Measurements from ENCODE around the gene PPCDC.
A peak's percentile ranks its signal among the peaks of the same experiment; 100 is the strongest.
"Not testable (repeated sequence)": the region's sequence is repeated elsewhere in the genome, so short reads cannot be mapped to it uniquely, and the experiment has no call there.

PPCDC gene

DNA sequence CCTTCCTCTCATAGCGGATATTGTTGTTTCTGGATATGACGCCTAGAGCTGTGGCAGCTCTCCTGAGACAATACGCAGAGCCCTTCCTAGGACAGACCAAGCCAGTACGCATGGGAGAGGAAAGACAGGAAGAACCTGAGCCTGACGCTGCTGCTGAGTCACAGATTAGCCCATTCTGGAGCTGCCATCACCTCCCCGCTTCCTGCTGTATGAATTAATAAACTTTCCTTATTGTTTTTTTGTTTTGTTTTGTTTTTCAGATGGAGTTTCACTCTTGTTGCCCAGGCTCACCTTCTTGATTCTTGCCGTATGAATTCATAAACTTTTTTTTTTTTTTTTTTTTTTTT, 67.0 kb downstream of the PPCDC start:
- TF ChIP-seq, protein P1, sequence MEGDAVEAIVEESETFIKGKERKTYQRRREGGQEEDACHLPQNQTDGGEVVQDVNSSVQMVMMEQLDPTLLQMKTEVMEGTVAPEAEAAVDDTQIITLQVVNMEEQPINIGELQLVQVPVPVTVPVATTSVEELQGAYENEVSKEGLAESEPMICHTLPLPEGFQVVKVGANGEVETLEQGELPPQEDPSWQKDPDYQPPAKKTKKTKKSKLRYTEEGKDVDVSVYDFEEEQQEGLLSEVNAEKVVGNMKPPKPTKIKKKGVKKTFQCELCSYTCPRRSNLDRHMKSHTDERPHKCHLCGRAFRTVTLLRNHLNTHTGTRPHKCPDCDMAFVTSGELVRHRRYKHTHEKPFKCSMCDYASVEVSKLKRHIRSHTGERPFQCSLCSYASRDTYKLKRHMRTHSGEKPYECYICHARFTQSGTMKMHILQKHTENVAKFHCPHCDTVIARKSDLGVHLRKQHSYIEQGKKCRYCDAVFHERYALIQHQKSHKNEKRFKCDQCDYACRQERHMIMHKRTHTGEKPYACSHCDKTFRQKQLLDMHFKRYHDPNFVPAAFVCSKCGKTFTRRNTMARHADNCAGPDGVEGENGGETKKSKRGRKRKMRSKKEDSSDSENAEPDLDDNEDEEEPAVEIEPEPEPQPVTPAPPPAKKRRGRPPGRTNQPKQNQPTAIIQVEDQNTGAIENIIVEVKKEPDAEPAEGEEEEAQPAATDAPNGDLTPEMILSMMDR (IDR thresholded peaks at IDR 0.05; ENCODE audit: low read depth, low read length, missing control alignments), result no peak

DNA sequence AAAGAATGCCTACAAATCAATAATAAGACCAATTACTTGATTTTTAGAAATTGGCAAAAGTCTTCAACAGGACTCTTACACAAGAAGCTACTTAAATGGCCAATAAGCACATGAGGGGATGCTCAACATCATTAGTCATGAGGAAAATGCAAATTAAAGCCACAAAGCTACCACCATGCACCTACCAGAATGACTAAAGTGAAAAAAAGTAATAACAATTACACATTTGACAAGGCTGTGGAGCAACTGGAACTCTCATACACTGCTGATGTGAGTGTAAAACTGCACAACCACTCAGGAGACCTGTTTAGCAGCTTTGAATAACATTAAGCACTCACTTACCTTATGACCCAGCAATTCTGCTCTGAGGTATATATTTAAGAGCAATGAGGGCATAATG, 68.4 kb downstream of the PPCDC start:
- in situ Hi-C loops (cut with HindIII; ENCODE audit: low sequenced_read_pairs), result no loop called here
- peak; percentile 31 for DNase-seq (ENCODE audit: low read depth)
- H3K4me3 ChIP-seq (ENCODE audit: low read depth, low read length), result no peak overlapping the region
- TF ChIP-seq, protein P1 (IDR thresholded peaks at IDR 0.05; ENCODE audit: low read depth, low read length, missing control alignments), result no peak

More for the DNA sequence above, 67.0 kb downstream of the PPCDC start:
- in situ Hi-C loops (cut with HindIII; ENCODE audit: low sequenced_read_pairs), result no loop called here
- DNase-seq (ENCODE audit: low read depth), result no peak
- H3K4me3 ChIP-seq (ENCODE audit: low read depth, low read length), result no peak overlapping the region

DNA sequence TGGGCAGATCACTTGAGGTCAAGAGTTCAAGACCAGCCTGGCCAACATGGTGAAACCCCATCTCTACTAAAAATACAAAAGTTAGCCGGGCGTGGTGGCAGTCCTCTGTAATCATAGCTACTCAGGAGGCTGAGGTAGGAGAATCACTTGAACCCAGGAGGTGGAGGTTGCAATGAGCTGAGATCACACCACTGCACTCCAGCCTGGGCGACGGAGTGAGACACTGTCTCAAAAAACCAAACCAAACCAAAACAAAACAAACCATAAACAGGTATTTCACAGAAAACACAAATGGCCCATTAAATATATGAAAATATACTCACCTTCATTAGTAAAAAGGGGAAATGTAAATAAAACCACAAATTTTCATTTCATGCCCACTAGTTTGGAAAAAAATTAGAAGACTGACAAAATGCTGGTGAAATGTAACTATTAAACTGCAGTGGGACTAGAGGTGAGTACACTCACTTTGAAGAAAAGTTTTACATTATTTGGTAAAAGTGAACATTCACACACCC, 71.6 kb downstream of the PPCDC start:
- H3K4me3 ChIP-seq (ENCODE audit: low read depth, low read length); DNase-seq (ENCODE audit: low read depth); in situ Hi-C loops (cut with HindIII; ENCODE audit: low sequenced_read_pairs): not testable (repeated sequence)

DNA sequence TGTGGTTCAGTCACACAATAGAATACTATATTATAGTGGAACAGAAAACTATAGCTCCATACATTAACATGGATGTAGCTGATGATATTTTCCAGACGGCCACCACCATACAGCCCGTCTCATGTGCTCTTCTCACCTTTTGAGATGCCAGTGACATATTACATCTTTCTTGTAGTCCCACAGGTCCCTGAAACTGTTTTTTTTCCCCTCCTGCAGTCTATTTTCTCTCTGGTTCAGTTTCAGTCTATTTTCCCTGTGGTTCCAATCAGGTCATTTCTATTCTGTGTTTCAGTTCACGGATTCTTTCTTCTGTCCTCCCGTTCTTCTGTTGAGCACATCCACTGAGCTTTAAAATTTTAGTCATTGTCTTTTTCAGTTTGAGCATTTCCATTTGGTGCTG, 72.2 kb downstream of the PPCDC start:
- TF ChIP-seq, protein P1 (IDR thresholded peaks at IDR 0.05; ENCODE audit: low read depth, low read length, missing control alignments), result no peak
- no peak overlapping the region for H3K4me3 ChIP-seq (ENCODE audit: low read depth, low read length)
- in situ Hi-C loops (cut with HindIII; ENCODE audit: low sequenced_read_pairs), result no loop called here
- DNase-seq (ENCODE audit: low read depth), result no peak

DNA sequence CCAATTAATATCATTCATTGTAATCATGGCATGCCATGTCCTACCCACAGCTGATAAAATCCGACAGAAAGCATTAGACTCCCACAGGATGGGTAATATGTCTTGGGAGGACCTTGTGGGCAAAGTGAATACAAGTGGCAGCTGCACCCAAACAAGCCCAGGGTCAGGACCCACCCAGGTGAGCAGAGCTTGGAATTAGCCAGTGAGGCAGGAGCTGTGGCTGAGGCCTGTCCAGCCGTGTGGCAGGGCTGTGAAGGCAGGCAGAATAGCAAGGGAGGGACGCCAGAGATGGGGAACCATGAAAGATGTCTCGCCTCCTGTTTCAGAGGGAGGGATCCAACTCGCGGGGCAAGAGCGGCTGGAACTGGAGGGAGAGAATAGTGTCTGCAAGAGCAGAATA, 74.5 kb downstream of the PPCDC start:
- in situ Hi-C loops (cut with HindIII; ENCODE audit: low sequenced_read_pairs), result no loop called here
- H3K4me3 ChIP-seq (ENCODE audit: low read depth, low read length), result no peak overlapping the region
- DNase-seq (ENCODE audit: low read depth), result no peak
- TF ChIP-seq, protein P1 (IDR thresholded peaks at IDR 0.05; ENCODE audit: low read depth, low read length, missing control alignments), result no peak

DNA sequence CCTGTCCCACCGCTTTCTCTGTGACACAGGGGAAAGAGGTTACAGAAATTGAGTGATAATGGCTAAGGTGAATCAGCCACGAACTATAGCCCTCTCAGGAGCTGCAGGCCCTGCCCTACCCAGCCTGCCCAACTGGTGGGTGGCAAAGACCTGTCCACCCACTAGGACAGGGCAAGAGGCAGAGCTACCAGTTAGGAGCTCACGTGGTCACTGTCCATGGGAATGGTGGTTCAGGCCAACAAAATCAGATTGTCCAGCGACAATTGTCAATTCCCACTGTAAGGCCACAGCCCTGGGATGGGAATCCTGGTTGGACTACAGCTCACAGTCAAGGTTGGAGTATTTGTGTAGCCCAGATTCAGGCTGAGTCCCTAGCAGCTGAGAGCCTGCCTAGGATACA, 75.0 kb downstream of the PPCDC start:
- no peak for DNase-seq (ENCODE audit: low read depth)
- no peak overlapping the region for H3K4me3 ChIP-seq (ENCODE audit: low read depth, low read length)
- TF ChIP-seq, protein P1 (IDR thresholded peaks at IDR 0.05; ENCODE audit: low read depth, low read length, missing control alignments), result no peak
- in situ Hi-C loops (cut with HindIII; ENCODE audit: low sequenced_read_pairs), result no loop called here

Measured in astrocyte of the cerebellum (primary cell).